ENCODE data around the gene FCRL6.

The FCRL6 gene, protein sequence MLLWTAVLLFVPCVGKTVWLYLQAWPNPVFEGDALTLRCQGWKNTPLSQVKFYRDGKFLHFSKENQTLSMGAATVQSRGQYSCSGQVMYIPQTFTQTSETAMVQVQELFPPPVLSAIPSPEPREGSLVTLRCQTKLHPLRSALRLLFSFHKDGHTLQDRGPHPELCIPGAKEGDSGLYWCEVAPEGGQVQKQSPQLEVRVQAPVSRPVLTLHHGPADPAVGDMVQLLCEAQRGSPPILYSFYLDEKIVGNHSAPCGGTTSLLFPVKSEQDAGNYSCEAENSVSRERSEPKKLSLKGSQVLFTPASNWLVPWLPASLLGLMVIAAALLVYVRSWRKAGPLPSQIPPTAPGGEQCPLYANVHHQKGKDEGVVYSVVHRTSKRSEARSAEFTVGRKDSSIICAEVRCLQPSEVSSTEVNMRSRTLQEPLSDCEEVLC

GRCh38 chr1:159802111-159802510 is at the start of gene FCRL6:
Gene FCRL6 (plus strand): TSS chr1:159802360. CDS start chr1:159802425, 65 bp downstream.
- DNase-seq (ENCODE audit: low read depth in 1 of 2, low spot score in 1 of 2): no peak

GRCh38 chr1:159753386-159753785 is 48.8 kb upstream of the FCRL6 start:
- DNase-seq (ENCODE audit: low read depth in 1 of 2, low spot score in 1 of 2): no peak

- no peak for DNase-seq (ENCODE audit: low read depth in 1 of 2, low spot score in 1 of 2)
These were observed 46.6 kb upstream of the FCRL6 start for GRCh38 chr1:159755451-159756007.

GRCh38 chr1:159756397-159756796 is 45.8 kb upstream of the FCRL6 start:
- no peak for DNase-seq (ENCODE audit: low read depth in 1 of 2, low spot score in 1 of 2)

- DNase-seq (ENCODE audit: low read depth in 1 of 2, low spot score in 1 of 2): no peak
These were observed 38.5 kb upstream of the FCRL6 start for GRCh38 chr1:159763686-159764085.

DNA sequence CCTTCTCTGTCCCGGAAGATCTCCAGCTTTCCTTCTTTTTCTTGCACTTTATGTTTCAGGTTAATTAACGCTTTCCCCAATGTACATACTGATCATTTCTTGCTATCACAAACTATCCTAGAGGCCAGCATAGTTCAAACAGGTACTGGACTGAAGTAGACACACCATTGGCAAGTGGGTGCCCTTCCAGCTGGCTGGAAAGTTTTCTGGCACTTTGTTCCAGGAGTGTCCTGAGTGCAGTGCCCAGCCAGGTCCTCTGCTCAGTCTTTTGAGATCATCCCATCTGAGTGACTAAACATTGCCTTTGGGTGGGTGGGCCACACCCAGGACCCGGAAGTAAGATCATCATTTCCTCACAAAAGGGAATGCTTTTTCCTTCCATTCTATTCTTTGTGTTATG is 36.4 kb upstream of the FCRL6 start:
- no peak for DNase-seq (ENCODE audit: low read depth in 1 of 2, low spot score in 1 of 2)

GRCh38 chr1:159771127-159771895 is 30.8 kb upstream of the FCRL6 start:
- DNase-seq (ENCODE audit: low read depth in 1 of 2, low spot score in 1 of 2): no peak

DNA sequence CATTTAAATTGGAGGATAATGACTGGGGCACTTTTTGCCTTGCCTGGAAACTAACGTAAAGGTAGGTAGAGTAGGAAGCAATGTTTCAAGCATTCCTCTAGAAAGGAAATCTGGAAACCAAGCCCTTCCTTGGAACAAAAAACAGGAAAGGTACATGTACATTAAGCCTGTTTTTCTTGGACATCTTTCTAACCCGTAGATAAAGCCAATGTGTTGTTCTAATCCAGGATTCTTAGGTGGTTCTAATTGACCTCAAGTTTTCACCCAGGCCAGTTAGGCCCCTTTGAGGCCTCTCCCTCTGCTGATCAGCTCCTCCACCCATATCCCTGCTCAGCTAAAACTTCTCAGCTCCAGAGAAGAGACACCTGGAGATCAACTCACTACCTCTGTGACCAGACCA is 27.7 kb upstream of the FCRL6 start:
- no peak for DNase-seq (ENCODE audit: low read depth in 1 of 2, low spot score in 1 of 2)

- no peak for DNase-seq (ENCODE audit: low read depth in 1 of 2, low spot score in 1 of 2)
These were observed 26.4 kb upstream of the FCRL6 start for GRCh38 chr1:159775716-159776115.

DNA sequence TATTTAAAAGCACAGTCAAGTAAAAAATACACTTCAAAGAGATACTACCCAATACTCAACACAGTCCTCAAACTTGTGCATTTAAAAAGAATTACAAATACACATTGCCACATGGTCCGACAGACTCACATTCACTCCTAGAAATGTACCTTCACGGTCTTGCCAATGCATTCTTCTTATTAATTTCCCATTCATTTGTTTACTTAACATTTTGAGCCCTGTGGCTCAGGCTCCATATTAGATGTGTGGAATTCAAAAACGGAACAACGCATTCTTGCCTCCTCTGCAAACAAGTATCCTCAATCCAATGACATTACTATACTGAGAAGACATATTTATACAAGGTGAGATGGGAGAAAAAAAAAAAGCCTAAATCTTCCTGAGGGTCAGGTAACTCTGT is 23.9 kb upstream of the FCRL6 start:
- DNase-seq (ENCODE audit: low read depth in 1 of 2, low spot score in 1 of 2): no peak

GRCh38 chr1:159779403-159779851 is 22.7 kb upstream of the FCRL6 start:
- DNase-seq (ENCODE audit: low read depth in 1 of 2, low spot score in 1 of 2): no peak

- peak; percentile 91 to 93 for DNase-seq (ENCODE audit: low read depth in 1 of 2, low spot score in 1 of 2)
These were observed 21.3 kb upstream of the FCRL6 start, which contains the start of gene DUSP23 for GRCh38 chr1:159780583-159781582. Gene DUSP23 (plus strand): TSS chr1:159780962. CDS start chr1:159781101, 139 bp downstream.

- DNase-seq (ENCODE audit: low read depth in 1 of 2, low spot score in 1 of 2): no peak
These were observed 20.2 kb upstream of the FCRL6 start for GRCh38 chr1:159781992-159782391.

- DNase-seq (ENCODE audit: low read depth in 1 of 2, low spot score in 1 of 2): no peak
These were observed 18.4 kb upstream of the FCRL6 start for GRCh38 chr1:159783724-159784123.

GRCh38 chr1:159786465-159786864 is 15.7 kb upstream of the FCRL6 start:
- DNase-seq (ENCODE audit: low read depth in 1 of 2, low spot score in 1 of 2): no peak

GRCh38 chr1:159786966-159787365 is 15.2 kb upstream of the FCRL6 start:
- no peak for DNase-seq (ENCODE audit: low read depth in 1 of 2, low spot score in 1 of 2)

GRCh38 chr1:159790237-159790917 is 11.8 kb upstream of the FCRL6 start:
- DNase-seq (ENCODE audit: low read depth in 1 of 2, low spot score in 1 of 2): no peak

DNA sequence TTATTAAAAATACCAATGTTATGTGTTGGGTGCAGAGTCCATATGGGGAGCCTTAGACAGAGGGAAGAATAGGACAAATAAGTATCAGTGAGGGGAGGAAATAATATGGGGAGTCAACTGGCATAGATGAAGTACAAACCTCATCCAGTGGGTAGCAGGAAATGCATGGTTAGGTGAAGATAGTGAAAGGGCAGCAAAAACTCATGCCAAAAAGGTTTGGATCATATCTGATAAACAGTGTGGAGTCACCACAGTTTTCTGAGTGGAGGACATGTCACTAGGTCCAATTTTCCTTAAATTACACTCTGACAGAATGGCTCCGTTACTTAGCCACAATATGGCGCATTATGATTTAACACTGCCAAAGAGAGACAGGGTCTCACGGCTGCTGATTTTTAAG is 11.1 kb upstream of the FCRL6 start:
- DNase-seq (ENCODE audit: low read depth in 1 of 2, low spot score in 1 of 2): no peak

DNA sequence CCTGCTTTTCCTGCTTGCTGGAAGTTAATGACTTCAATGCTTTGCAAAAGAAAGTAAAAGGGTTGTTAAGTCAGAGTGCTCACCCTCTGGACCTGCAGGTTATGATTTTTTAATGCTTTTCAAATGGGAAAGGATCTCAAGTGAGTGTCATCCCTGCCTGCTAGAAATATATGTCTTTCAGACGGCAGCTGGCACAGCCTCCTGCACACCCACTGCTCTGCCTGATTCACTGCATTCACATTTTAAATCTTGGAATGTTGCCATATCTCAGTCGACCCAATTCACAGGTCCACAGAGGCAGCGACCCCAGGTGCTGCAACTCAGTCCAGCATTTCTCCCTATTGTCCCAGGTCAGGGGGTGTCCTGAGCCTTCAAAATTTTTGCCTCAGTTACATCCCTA is 10.7 kb upstream of the FCRL6 start:
- DNase-seq (ENCODE audit: low read depth in 1 of 2, low spot score in 1 of 2): no peak

GRCh38 chr1:159795534-159795933 is 6.6 kb upstream of the FCRL6 start:
- DNase-seq (ENCODE audit: low read depth in 1 of 2, low spot score in 1 of 2): no peak

Measured in stimulated activated CD4-positive, alpha-beta T cell treated with anti-CD3 and anti-CD28 coated beads, Interleukin-15, amount 100 ng/mL, for 1 hour (primary cell).